GM18505 (cell line): Measurements from ENCODE around the gene TTLL11.

Experiments used
- ATAC-seq: cut with Tn5 transposase; IDR thresholded peaks from one replicate; pipeline ENCODE4 v1.9.1; 2021; ENCODE audit not compliant: unreplicated experiment
- POLR2A ChIP-seq: IDR thresholded peaks from 4 replicates; pipeline ENCODE4 v1.6.1; 2011; ENCODE audit warnings: borderline replicate concordance; ENCODE audit not compliant: insufficient read depth, insufficient read length; ENCODE audit errors: extremely low read depth

TTLL11 gene

GRCh38 chr9:121952611-121953010 lies 140.5 kb downstream of the TTLL11 start:
- no peak for TF ChIP-seq POLR2A
- no peak for ATAC-seq

GRCh38 chr9:121950866-121951265 lies 142.2 kb downstream of the TTLL11 start:
- no peak for ATAC-seq
- no peak for TF ChIP-seq POLR2A

- no peak for ATAC-seq
- no peak for TF ChIP-seq POLR2A
These were observed 142.7 kb downstream of the TTLL11 start for GRCh38 chr9:121950441-121950840.

- TF ChIP-seq POLR2A: no peak
- ATAC-seq: no peak
These were observed 143.3 kb downstream of the TTLL11 start for GRCh38 chr9:121949766-121950165.

GRCh38 chr9:121949364-121949763 lies 143.7 kb downstream of the TTLL11 start:
- ATAC-seq: no peak
- TF ChIP-seq POLR2A: no peak

GRCh38 chr9:121947775-121948174 lies 145.3 kb downstream of the TTLL11 start:
- ATAC-seq: no peak
- no peak for TF ChIP-seq POLR2A

GRCh38 chr9:121946465-121946864 lies 146.6 kb downstream of the TTLL11 start:
- ATAC-seq: no peak

GRCh38 chr9:121945849-121946248 lies 147.3 kb downstream of the TTLL11 start:
- ATAC-seq: no peak
- no peak for TF ChIP-seq POLR2A

More at GRCh38 chr9:121946465-121946864, 146.6 kb downstream of the TTLL11 start:
- TF ChIP-seq POLR2A: no peak

- no peak for TF ChIP-seq POLR2A
- no peak for ATAC-seq
These were observed 147.8 kb downstream of the TTLL11 start for GRCh38 chr9:121945281-121945680.

GRCh38 chr9:121944711-121945191 lies 148.4 kb downstream of the TTLL11 start:
- no peak for ATAC-seq
- no peak for TF ChIP-seq POLR2A

- no peak for TF ChIP-seq POLR2A
- ATAC-seq: no peak
These were observed 149.6 kb downstream of the TTLL11 start for GRCh38 chr9:121943463-121943862.

GRCh38 chr9:121942866-121943382 lies 150.2 kb downstream of the TTLL11 start:
- no peak for ATAC-seq
- TF ChIP-seq POLR2A: no peak

- TF ChIP-seq POLR2A: no peak
- no peak for ATAC-seq
These were observed 150.8 kb downstream of the TTLL11 start for GRCh38 chr9:121942313-121942712.

GRCh38 chr9:121939643-121940042 lies 153.5 kb downstream of the TTLL11 start:
- ATAC-seq: no peak
- no peak for TF ChIP-seq POLR2A

GRCh38 chr9:121938621-121939020 lies 154.5 kb downstream of the TTLL11 start:
- ATAC-seq: no peak
- TF ChIP-seq POLR2A: no peak

GRCh38 chr9:121937240-121937639 lies 155.9 kb downstream of the TTLL11 start:
- ATAC-seq: no peak

GRCh38 chr9:121935739-121936138 lies 157.4 kb downstream of the TTLL11 start:
- ATAC-seq: no peak
- TF ChIP-seq POLR2A: no peak

More at GRCh38 chr9:121937240-121937639, 155.9 kb downstream of the TTLL11 start:
- TF ChIP-seq POLR2A: no peak
